T follicular helper cell (primary cell): ENCODE data around the gene APOC1.
A peak's percentile ranks its signal among the peaks of the same experiment; 100 is the strongest.
"Not testable (repeated sequence)": the region's sequence is repeated elsewhere in the genome, so short reads cannot be mapped to it uniquely, and the experiment has no call there.

Experiments used
- DNase-seq: peaks from one replicate; pipeline ENCODE4 v3.0.0-alpha.2; 2020; ENCODE audit warnings: low read depth
- total RNA-seq, 2 experiments: gene quantifications; one replicate each; lab custom pipeline; 2026; lab: John Stamatoyannopoulos, UW

The APOC1 gene
- total RNA-seq: 0 reads per million in 2 experiments

DNA sequence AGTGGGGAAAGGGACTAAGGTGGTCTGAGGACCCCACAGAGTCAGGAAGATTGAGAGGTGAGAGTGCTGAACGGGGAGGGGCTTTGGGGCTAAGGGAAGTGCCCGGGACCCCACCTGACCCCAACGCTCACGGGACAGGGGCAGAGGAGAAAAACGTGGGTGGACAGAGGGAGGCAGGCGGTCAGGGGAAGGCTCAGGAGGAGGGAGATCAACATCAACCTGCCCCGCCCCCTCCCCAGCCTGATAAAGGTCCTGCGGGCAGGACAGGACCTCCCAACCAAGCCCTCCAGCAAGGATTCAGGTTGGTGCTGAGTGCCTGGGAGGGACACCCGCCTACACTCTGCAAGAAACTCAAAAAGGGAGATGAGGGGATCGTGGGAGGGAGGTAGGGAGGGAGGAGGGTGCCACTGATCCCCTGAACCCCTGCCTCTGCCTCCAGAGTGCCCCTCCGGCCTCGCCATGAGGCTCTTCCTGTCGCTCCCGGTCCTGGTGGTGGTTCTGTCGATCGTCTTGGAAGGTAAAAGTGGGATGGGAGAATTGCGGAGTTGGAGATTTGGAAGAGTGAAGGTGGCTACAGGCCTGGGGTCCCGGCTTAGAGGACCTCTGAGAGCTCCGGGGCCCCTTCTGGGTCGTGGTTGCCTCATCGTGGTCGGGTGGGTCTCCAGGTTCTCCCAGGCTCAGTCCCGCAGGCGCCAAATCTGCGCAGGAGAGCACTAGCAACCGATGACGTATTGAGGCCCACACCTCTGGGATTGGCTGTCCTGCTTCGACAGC lies at the start of gene APOC1:
TSS of gene APOC1 (plus strand) at position 176 of the 774 bp plus-strand sequence. CDS start at position 460, 284 bp downstream.
- peak; percentile 63 for DNase-seq

DNA sequence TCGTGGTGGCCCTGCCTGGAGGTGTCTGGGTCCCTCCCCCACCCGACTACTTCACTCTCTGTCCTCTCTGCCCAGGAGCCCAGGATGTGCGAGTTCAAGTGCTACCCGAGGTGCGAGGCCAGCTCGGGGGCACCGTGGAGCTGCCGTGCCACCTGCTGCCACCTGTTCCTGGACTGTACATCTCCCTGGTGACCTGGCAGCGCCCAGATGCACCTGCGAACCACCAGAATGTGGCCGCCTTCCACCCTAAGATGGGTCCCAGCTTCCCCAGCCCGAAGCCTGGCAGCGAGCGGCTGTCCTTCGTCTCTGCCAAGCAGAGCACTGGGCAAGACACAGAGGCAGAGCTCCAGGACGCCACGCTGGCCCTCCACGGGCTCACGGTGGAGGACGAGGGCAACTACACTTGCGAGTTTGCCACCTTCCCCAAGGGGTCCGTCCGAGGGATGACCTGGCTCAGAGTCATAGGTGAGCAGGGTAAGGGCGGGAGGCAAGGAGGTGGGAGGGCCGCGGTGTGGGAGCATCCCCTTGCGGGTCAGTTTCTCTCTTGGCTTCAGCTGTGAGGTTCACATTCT lies 49.1 kb upstream of the APOC1 start:
- DNase-seq: no peak

DNA sequence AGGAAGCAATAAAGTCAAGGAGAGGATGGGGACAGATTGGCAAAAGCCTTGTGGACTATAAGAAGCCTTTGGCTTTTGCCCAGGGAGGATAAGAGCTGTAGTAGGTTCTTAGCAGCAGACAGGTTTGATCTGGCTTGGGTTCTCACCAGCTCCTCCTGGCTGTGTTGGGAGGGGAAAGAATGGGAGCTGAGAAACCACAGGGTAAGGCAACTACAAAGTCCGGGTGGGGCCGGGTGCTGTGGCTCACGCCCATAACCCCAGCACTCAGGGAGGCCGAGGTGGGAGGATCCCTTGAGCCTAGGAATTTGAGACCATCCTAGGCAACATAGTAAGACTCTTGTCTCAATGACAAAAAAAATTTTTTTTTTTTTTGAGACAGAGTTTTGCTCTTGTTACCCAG lies 47.7 kb upstream of the APOC1 start:
- no peak for DNase-seq

DNA sequence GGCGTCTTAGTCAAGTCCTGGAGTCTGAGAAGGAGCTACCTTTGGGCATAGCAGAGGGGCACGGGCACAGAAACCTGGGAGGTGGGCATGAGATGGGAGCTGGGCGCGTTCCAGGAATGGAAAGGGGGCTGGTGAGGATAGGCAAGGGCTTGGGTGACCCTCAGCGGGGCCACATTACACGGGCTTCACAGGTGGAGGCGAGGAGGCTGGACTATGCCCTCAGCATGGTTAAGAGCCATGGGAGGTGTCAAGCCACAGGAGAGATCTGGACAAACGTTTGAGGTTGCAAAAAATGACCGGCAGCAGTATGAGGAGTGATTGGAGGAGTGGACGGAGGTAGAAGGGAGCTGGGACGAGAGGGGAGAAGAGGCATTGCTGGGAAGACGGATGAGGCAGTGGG lies 46.8 kb upstream of the APOC1 start:
- DNase-seq: no peak

DNA sequence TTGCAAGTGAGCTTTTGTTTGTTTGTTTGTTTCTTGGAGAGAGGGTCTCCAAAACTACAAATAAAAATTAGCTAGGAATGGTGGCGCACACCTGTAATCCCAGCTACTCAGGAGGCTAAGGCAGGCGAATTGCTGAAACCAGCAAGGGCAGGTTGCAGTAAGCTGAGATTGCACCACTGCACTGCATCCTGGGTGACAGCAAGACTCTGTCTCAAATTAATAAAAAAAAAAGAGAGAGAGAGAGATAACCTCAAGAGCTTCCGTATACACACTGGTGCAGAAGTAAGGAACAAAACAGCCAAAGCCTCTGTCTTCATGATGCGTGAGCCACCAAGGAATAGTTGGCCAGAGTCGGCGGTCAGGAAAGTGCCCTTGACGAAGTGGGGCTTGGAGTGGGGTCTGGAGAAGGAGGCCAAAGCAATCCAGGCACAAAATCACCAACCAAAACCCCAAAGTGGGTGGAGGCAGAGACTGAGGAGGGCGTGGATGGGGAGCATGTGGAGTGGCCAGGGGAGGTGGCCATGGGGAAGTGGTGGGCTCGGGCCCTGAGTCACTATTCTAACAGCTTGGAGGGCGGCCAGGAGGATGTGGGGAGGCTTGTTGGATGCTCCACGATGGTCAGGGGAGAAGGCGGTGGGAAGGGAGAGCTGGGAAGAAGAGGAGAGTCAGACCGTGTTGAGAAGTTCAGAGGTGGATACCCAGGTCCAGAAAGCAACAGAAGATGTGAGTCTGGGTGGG lies 44.5 kb upstream of the APOC1 start:
- no peak for DNase-seq

DNA sequence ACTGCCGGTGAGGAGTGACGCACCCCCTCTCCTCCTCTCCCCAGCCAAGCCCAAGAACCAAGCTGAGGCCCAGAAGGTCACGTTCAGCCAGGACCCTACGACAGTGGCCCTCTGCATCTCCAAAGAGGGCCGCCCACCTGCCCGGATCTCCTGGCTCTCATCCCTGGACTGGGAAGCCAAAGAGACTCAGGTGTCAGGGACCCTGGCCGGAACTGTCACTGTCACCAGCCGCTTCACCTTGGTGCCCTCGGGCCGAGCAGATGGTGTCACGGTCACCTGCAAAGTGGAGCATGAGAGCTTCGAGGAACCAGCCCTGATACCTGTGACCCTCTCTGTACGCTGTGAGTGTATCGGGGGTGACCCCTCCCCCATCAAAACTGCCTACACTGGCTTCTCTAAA lies 42.6 kb upstream of the APOC1 start:
- no peak for DNase-seq

DNA sequence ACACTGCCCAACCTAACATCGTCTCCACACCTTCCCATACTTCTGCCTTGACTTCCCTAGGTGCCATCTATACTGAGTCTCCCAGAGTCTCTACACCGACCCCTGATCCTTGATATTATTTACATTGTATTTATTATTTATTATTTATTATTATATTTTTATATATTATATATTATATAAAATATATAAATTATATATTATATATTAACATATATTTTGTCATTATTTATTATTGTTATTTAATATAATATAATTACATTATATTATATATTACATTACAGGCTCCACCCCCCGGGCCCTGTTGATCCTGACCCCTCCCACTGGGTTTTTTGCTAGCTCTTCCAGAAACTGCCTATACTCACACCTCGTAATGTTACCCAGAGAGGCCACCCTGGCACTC lies 41.7 kb upstream of the APOC1 start:
- no peak for DNase-seq

DNA sequence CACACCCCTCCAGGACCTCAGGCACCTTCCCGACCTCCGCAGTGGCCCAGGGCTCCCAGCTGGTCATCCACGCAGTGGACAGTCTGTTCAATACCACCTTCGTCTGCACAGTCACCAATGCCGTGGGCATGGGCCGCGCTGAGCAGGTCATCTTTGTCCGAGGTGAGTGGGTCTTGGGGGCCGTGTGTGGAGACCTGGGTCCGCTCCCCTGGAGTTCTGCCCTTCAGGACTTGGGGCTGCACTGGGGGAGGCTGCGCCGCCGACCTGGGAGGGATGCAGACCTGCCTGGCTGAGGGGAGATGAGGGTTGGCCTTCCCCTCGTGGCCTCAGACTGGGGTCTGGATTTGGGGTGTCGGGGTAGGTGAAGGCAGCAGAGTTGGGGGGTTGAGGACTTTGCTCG lies 40.1 kb upstream of the APOC1 start:
- DNase-seq: no peak

DNA sequence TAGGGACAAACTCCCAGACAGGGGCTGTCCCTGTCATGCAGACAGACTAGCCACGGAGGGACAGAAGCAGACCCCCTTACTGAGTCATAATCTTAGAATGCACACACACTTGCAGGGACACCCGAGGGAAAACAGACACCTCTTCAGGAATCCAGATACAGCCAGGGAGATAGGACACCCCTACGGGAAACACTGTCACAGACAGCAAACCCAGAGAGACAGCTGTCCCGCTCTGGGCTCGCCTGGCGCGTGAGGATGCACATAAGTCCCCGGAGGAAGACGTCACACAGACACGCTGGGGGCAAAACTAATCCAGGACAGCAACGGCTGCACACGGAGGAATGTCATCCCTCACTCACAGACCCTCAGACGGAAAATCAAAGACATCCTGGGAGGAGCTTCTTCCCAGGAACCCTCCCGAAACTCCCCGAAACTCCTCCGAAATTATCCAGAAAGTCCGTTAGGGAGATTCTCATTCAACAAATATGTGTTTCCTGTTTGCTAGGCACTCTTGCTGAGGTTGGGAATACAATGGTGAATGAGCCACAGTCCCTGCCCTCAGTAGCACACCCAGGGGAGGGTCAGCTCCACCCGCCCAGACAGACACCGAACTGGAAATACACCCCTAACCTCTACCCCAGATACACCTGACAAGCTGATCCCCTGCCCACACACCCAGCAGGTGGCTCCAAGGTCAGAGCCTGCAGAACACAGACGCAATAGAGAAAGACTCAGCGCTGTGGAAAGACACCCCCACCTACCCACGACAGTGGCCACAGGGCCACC lies 38.5 kb upstream of the APOC1 start:
- DNase-seq: no peak

DNA sequence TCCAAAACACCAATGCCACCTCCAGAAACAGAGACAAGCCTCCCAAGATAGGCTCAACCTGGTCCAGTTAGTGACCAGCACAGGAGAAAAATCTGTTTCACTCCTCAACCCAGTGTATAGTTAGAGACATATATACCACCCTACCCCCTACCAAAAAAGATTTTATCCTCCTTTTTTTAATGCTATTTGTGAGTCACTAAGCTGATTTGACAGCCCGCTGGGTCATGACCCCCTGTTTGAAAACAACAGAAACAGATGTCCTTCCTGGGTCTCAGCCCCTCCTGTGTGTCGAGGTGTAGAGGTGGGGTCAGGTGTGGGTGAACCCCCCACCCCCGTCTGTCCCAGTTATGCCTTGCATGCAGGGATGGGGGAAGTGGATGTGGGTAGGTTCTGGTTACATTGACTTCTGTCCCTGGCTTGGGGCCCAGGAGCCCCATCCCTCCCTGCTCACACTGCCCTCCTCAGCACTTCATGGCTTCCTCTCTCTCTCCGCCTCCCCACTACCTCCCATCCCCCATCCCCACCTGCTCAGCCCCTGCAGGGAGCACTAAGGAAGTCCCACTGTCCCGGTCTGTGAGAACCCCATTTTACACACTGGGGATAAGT lies 37.4 kb upstream of the APOC1 start:
- DNase-seq: no peak

DNA sequence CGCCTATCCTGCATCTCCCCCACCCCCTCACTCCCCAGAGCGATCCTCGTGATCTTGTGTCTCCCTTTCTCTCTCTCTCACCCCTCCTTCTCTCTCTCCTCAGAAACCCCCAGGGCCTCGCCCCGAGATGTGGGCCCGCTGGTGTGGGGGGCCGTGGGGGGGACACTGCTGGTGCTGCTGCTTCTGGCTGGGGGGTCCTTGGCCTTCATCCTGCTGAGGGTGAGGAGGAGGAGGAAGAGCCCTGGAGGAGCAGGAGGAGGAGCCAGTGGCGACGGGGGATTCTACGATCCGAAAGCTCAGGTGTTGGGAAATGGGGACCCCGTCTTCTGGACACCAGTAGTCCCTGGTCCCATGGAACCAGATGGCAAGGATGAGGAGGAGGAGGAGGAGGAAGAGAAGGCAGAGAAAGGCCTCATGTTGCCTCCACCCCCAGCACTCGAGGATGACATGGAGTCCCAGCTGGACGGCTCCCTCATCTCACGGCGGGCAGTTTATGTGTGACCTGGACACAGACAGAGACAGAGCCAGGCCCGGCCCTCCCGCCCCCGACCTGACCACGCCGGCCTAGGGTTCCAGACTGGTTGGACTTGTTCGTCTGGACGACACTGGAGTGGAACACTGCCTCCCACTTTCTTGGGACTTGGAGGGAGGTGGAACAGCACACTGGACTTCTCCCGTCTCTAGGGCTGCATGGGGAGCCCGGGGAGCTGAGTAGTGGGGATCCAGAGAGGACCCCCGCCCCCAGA lies 36.1 kb upstream of the APOC1 start:
- DNase-seq: no peak

DNA sequence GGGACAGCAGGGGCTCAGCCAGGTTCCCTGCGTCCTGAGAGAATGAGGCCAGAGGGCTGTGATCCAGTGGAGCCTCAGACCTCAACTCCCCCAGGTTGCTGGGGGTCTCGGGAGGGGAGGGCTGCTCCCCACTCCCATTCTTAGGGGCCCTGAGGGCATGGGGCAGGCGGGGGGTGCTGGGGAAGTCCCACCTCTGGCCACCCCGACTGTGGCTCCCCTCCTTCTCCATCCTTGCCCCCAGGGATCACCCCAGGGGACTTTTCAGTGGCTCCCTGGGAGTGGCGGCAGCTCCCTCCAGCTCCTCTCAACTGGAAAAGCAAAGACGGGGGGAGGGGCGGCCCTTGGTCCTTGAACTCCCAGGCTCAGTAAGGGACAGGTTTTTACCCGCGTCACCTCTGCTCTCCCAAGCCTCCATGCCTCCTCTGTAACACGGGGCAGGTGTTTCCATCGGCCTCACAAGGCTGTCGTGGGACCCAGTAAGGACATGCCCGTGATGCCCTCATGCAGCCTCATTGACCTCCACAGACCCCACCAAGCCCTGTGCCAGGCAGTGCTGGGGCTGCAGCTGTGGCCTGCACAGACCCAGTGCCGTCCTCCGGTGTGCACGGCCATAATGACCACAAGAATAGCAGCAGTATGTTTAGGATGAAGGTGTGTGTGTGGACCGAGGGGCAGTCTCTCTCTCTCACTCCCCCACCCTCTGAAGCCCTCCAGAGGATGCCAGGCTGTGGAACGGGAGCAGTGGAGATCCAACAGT lies 34.9 kb upstream of the APOC1 start:
- DNase-seq: no peak

DNA sequence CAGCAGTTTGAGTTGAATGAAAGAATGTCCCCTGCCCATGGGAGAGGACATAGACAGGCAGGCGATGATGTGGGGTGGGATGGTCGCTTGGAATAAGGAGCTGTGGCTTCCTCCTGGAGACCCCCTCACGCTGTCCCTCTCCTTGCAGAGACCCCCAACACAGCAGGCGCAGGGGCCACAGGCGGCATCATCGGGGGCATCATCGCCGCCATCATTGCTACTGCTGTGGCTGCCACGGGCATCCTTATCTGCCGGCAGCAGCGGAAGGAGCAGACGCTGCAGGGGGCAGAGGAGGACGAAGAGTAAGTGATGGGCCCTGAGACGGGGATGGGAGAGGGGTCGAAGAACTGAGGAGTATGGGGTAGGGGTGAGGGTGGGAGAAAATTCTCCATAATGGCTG lies 32.3 kb upstream of the APOC1 start:
- no peak for DNase-seq

DNA sequence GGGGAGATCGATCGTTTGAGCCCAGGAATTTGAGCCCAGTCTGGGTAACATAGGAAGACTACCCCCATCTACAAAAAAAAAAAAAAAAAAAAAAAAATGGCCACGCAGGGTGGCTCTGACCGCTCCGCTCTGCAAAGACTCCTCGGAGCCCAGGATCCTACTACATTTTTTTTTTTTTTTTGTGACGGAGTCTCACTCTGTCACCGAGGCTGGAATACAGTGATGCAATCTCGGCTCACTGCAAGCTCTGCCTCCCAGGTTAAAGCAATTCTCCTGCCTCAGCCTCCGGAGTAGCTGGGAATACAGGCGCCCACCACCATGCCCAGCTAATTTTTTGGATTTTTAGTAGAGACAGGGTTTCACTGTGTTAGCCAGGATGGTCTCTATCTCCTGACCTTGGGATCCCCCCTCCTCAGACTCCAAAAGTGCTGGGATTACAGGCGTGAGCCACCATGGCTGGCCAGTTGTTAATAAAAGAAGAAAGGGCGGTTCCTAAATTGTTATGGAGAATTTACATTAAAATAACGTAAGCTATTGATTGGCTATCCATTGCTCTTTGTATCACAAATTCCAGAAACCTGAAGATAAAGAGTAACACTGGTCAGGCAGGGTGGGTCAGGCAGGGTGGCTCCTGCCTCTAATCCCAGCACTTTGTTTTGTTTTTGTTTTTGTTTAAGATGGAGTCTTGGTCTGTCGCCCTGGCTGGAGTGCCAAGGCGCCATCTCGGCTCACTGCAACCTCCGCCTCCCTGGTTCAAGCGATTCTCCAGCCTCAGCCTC lies 31.6 kb upstream of the APOC1 start:
- DNase-seq: not testable (repeated sequence)

DNA sequence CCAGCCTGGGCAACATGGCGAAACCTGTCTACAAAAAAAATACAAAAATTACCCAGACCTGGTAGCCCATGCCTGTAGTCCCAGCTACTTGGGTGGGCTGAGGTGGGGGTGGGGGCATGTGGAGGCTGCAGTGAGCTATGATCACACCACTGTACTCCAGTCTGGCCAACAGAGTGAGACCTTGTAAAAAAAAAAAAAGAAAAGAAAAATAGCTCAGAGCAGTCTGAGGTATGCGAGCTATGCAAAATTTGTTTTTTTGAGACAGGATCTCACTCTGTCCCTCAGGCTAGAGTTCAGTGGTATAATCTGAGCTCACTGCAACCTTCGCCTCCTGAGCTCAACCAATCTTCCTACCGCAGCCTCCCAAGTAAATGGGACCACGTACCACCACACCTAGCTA lies 30.5 kb upstream of the APOC1 start:
- no peak for DNase-seq

DNA sequence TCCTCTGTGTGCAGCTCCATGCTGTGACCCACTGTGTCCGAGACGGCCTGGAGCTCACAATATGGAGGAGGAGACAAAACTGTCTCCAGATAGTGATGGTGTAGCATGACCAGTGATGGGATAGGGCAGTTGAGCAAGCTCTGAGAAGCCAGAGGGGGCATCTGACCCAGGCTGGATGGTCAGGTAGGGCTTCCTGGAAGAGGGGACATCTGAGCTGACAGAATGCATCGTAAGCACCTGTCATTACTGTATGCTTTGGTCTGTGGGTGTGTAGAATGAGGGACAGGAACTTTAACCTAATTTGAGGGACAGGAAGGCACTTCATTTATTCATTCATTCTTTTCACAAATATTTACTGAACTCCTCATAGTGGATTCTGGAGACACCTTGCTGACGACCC lies 29.8 kb upstream of the APOC1 start:
- no peak for DNase-seq

DNA sequence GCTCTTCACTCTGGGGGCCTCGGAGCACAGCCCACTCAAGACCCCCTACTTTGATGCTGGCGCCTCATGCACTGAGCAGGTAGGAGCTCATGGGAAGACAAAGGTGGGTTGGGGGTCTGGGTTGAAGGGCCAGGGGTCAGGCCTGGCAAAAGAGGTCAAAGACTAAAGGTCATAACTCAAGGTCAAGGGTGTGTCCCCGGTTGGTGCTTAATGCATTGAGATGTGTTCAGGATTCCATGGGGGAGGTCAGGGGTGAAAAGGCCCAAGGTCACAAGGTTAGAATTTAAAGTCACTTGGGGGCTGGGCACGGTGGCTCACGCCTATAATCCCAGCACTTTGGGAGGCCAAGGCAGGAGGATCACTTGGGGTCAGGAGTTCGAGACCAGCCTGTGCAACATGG lies 28.3 kb upstream of the APOC1 start:
- no peak for DNase-seq

DNA sequence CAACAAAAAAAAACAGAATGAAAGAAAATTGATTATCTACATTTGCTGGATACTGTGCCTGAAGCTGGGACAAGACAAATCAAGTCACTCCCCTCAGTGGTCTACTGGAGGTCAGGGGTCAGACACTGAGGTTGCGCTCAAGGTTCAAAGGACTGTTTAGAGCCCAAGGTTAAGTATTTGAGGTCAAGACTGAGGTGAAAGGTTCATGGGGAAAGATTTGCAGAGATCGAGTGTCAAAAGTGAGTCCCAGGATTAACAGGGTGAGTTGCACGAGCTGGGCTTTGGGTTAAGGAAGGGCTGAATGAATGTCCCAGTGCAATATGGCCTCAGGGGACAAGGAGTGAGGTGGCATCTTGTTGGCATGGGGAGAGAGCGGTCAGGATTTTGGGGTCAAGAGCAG lies 26.8 kb upstream of the APOC1 start:
- no peak for DNase-seq

DNA sequence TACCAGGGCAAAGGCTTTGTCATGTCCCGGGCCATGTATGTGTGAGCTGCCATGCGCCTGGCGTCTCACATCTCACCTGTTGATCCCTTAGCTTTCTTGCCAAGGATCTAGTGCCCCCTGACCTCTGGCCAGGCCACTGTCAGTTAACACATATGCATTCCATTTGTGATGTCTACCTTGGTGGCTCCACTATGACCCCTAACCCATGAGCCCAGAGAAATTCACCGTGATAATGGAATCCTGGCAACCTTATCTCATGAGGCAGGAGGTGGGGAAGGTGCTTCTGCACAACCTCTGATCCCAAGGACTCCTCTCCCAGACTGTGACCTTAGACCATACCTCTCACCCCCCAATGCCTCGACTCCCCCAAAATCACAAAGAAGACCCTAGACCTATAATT lies 26.1 kb upstream of the APOC1 start:
- not testable (repeated sequence) for DNase-seq
